Head of caudate nucleus (tissue), 42 donors: Measurements from ENCODE around the gene HIVEP1.
"Not testable (repeated sequence)": the region's sequence is repeated elsewhere in the genome, so short reads cannot be mapped to it uniquely, and the experiment has no call there.

ENCODE experiments used
- DNase-seq, 42 donors: peaks; one replicate each; pipeline versions ENCODE4 v3.0.0 to v3.0.0-alpha.2; 2020 to 2021; ENCODE audit warnings: mixed read lengths in 7 of 42
- intact Hi-C: fragments of 100-400 bp; cut with DNase I; formaldehyde crosslinking; loops from one replicate; pipeline ENCODE4 v1.15.0; 2022

HIVEP1 gene

GRCh38 chr6:12103158-12103557 is 91.0 kb downstream of the HIVEP1 start:
- no peak for DNase-seq
- intact Hi-C loops, result no loop called here

GRCh38 chr6:12105271-12105670 is 93.2 kb downstream of the HIVEP1 start:
- intact Hi-C loops, result no loop called here
- no peak for DNase-seq

- intact Hi-C loops, DNase-seq: not testable (repeated sequence)
These were observed 96.3 kb downstream of the HIVEP1 start for GRCh38 chr6:12108376-12108775.

- intact Hi-C loops, result no loop called here
- DNase-seq, result no peak
These were observed 98.6 kb downstream of the HIVEP1 start for GRCh38 chr6:12110523-12111362.

- DNase-seq, result no peak
- intact Hi-C loops, result no loop called here
These were observed 99.2 kb downstream of the HIVEP1 start for GRCh38 chr6:12111363-12111670.

- intact Hi-C loops, result no loop called here
- no peak for DNase-seq
These were observed 100.6 kb downstream of the HIVEP1 start for GRCh38 chr6:12112540-12113189.

- DNase-seq, result no peak
- intact Hi-C loops, result no loop called here
These were observed 101.1 kb downstream of the HIVEP1 start for GRCh38 chr6:12113190-12113577.

- DNase-seq, result no peak
- intact Hi-C loops, result no loop called here
These were observed 102.0 kb downstream of the HIVEP1 start for GRCh38 chr6:12114055-12114503.

- intact Hi-C loops, result no loop called here
- no peak for DNase-seq
These were observed 102.9 kb downstream of the HIVEP1 start for GRCh38 chr6:12115001-12115400.

- intact Hi-C loops, result no loop called here
- DNase-seq, result no peak
These were observed 103.4 kb downstream of the HIVEP1 start for GRCh38 chr6:12115492-12115891.

GRCh38 chr6:12116264-12116800 is 104.2 kb downstream of the HIVEP1 start:
- no peak for DNase-seq
- intact Hi-C loops, result no loop called here

GRCh38 chr6:12116978-12117377 is 104.9 kb downstream of the HIVEP1 start:
- intact Hi-C loops, result no loop called here
- no peak for DNase-seq

GRCh38 chr6:12118607-12119006 is 106.5 kb downstream of the HIVEP1 start:
- intact Hi-C loops, result no loop called here
- no peak for DNase-seq

GRCh38 chr6:12119085-12119588 is 107.0 kb downstream of the HIVEP1 start:
- intact Hi-C loops, result no loop called here
- no peak for DNase-seq

- intact Hi-C loops, result no loop called here
- no peak for DNase-seq
These were observed 113.3 kb downstream of the HIVEP1 start for GRCh38 chr6:12125396-12125795.

GRCh38 chr6:12126051-12126450 is 113.9 kb downstream of the HIVEP1 start:
- intact Hi-C loops, result no loop called here
- DNase-seq, result no peak

- no peak for DNase-seq
- intact Hi-C loops, result no loop called here
These were observed 117.4 kb downstream of the HIVEP1 start for GRCh38 chr6:12129523-12129922.

GRCh38 chr6:12132351-12133222 is 120.5 kb downstream of the HIVEP1 start:
- no peak for DNase-seq
- intact Hi-C loops, result no loop called here

GRCh38 chr6:12134581-12134980 is 122.5 kb downstream of the HIVEP1 start:
- DNase-seq, result no peak
- intact Hi-C loops, result no loop called here

- intact Hi-C loops, result no loop called here
- DNase-seq, result no peak
These were observed 122.9 kb downstream of the HIVEP1 start for GRCh38 chr6:12134991-12135390.
